Astrocyte (in vitro differentiated cells and primary cell): ENCODE results near the gene TK2. TPM values are rescaled to one million over a fixed set of nuclear protein-coding genes. Genes with fewer than 3 reads are reported as not detected.

ENCODE experiments used
- DNase-seq: peaks from one replicate; pipeline ENCODE4 v3.0.0-alpha.2; 2010; ENCODE audit warnings: low read depth
- FAIRE-seq: peaks from 2 replicates; lab custom pipeline; 2011; peaks lifted over from hg19 to GRCh38; lab: Jason Lieb, UNC
- H2AFZ ChIP-seq: 2 replicates; pipeline ENCODE4 v1.6.0; 2012; ENCODE audit warnings: low read depth, low read length, inconsistent platforms
- H3K27ac ChIP-seq: 2 replicates; pipeline ENCODE4 v1.5.1; 2011; ENCODE audit warnings: low read depth, low read length, inconsistent platforms
- H3K27me3 ChIP-seq: 2 replicates; pipeline ENCODE4 v1.6.0; 2011; ENCODE audit warnings: low read length, inconsistent platforms; ENCODE audit not compliant: insufficient read depth
- H3K36me3 ChIP-seq: 2 replicates; pipeline ENCODE4 v1.5.1; 2011; ENCODE audit warnings: low read length, inconsistent platforms; ENCODE audit not compliant: insufficient read depth
- H3K4me1 ChIP-seq: 2 replicates; pipeline ENCODE4 v1.5.1; 2011; ENCODE audit warnings: low read length, inconsistent platforms; ENCODE audit not compliant: insufficient read depth
- H3K4me2 ChIP-seq: 2 replicates; pipeline ENCODE4 v1.6.0; 2012; ENCODE audit warnings: low read length, inconsistent platforms
- H3K4me3 ChIP-seq: 2 replicates; pipeline ENCODE4 v1.5.1; 2011; ENCODE audit warnings: low read depth, mild to moderate bottlenecking, low read length, inconsistent platforms; ENCODE audit not compliant: insufficient read depth
- H3K79me2 ChIP-seq: 2 replicates; pipeline ENCODE4 v1.6.0; 2012; ENCODE audit warnings: mild to moderate bottlenecking, low read length, inconsistent platforms; ENCODE audit not compliant: insufficient read depth
- H3K9ac ChIP-seq: 2 replicates; pipeline ENCODE4 v1.6.0; 2012; ENCODE audit warnings: mild to moderate bottlenecking, low read length, inconsistent platforms
- H3K9me3 ChIP-seq: 2 replicates; pipeline ENCODE4 v1.5.1; 2012; ENCODE audit warnings: low read depth, mild to moderate bottlenecking, low read length, inconsistent platforms; ENCODE audit not compliant: insufficient read depth
- H4K20me1 ChIP-seq: 2 replicates; pipeline ENCODE4 v1.6.0; 2012; ENCODE audit warnings: low read length, inconsistent platforms; ENCODE audit not compliant: insufficient read depth
- H3K27ac Mint-ChIP-seq: one replicate; pipeline ENCODE4 v1.8.0; 2021; ENCODE audit warnings: mild to moderate bottlenecking, mixed read lengths; ENCODE audit not compliant: unreplicated experiment
- H3K27me3 Mint-ChIP-seq: one replicate; pipeline ENCODE4 v1.8.0; 2021; ENCODE audit warnings: low read depth, mixed read lengths; ENCODE audit not compliant: unreplicated experiment
- H3K36me3 Mint-ChIP-seq: one replicate; pipeline ENCODE4 v1.8.0; 2021; ENCODE audit warnings: low read depth, mixed read lengths; ENCODE audit not compliant: unreplicated experiment
- H3K4me1 Mint-ChIP-seq: one replicate; pipeline ENCODE4 v1.8.0; 2021; ENCODE audit warnings: low read depth, mixed read lengths; ENCODE audit not compliant: unreplicated experiment
- H3K4me3 Mint-ChIP-seq: one replicate; pipeline ENCODE4 v1.8.0; 2021; ENCODE audit warnings: mild to moderate bottlenecking, moderate library complexity, mixed read lengths; ENCODE audit not compliant: unreplicated experiment
- H3K9me3 Mint-ChIP-seq: one replicate; pipeline ENCODE4 v1.8.0; 2021; ENCODE audit warnings: mild to moderate bottlenecking, mixed read lengths; ENCODE audit not compliant: unreplicated experiment
- EZH2 ChIP-seq: IDR thresholded peaks from 2 replicates; pipeline ENCODE4 v1.6.1; 2012; ENCODE audit warnings: mild to moderate bottlenecking, low read length, inconsistent platforms; ENCODE audit not compliant: insufficient read depth
- total RNA-seq: library from RNA; stranded (reverse); gene quantifications from 2 replicates; pipeline ENCODE4 v1.2.1, GENCODE V29; 2021
- TF ChIP-seq, protein P1 (sequence below): IDR thresholded peaks from 2 replicates; pipeline ENCODE4 v1.5.1; 2011; ENCODE audit warnings: low read depth, mild to moderate bottlenecking, inconsistent platforms, low read length, moderate library complexity; ENCODE audit not compliant: insufficient read depth

Gene TK2
- total RNA-seq, 1 donor from 2014 or later = 12.4 TPM

DNA sequence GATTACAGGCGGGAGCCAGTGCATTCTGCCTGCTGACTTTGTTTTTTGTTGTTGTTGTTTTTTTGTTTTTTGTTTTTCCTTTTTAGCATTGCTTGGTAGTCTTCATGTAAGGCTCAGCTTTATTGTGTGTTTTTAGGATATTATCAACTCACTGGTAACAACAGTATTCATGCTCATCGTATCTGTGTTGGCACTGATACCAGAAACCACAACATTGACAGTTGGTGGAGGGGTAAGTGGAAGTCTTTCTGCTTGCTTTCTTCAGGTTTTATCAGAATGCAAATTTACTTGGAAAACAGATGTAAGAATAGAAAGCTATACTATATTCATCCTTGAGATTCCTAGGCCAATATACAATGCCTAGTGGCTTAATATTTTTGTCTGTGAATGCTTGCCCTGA is 13.1 kb upstream of the TK2 start:
- Mint-ChIP-seq H3K9me3 (no peaks in the 10 kb centered on the region), H3K36me3 (peaks cover 18% of the 10 kb centered on the region), H3K4me1 (peaks cover 7% of the 10 kb centered on the region), H3K27ac (no peak overlapping the region), H3K27me3 (no peaks in the 10 kb centered on the region), H3K4me3 (no peak overlapping the region)
- Histone ChIP-seq H3K4me2 (no peak overlapping the region), H3K27me3 (no peaks in the 10 kb centered on the region), H3K9ac (no peak overlapping the region), H3K36me3 (peaks cover 11% of the 10 kb centered on the region), H2AFZ (no peak overlapping the region), H3K79me2 (peaks cover 17% of the 10 kb centered on the region), H3K9me3 (no peaks in the 10 kb centered on the region), H4K20me1 (peaks cover 6% of the 10 kb centered on the region), H3K27ac (no peak overlapping the region), H3K4me3 (no peak overlapping the region), H3K4me1 (peaks cover 5% of the 10 kb centered on the region)
- FAIRE-seq = no peak
- TF ChIP-seq EZH2 = no peak
- TF ChIP-seq, protein P1, sequence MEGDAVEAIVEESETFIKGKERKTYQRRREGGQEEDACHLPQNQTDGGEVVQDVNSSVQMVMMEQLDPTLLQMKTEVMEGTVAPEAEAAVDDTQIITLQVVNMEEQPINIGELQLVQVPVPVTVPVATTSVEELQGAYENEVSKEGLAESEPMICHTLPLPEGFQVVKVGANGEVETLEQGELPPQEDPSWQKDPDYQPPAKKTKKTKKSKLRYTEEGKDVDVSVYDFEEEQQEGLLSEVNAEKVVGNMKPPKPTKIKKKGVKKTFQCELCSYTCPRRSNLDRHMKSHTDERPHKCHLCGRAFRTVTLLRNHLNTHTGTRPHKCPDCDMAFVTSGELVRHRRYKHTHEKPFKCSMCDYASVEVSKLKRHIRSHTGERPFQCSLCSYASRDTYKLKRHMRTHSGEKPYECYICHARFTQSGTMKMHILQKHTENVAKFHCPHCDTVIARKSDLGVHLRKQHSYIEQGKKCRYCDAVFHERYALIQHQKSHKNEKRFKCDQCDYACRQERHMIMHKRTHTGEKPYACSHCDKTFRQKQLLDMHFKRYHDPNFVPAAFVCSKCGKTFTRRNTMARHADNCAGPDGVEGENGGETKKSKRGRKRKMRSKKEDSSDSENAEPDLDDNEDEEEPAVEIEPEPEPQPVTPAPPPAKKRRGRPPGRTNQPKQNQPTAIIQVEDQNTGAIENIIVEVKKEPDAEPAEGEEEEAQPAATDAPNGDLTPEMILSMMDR = no peak
- DNase-seq = no peak

DNA sequence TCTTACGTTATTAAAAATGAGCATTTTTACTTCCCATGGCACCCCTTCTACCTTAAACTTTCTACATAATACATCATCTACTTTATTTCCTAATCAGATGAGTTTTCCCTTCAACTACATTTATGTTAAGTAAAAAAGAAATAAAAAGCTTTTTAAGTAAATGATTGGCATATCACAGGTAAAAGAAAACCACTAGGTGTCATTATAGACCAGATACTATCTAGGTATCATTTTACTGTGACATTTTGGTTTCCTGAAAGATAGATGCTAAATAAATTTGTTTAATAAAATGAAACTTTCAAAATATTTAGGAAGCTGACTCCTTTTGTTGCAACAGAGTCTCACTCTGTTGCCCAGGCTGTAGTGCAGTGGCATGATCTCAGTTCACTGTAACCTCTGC is 12.5 kb upstream of the TK2 start:
- H3K36me3 ChIP-seq = peaks cover 16% of the 10 kb centered on the region
- no peaks in the 10 kb centered on the region for H3K27me3 Mint-ChIP-seq
- no peak overlapping the region for H3K27ac Mint-ChIP-seq
- peaks cover 7% of the 10 kb centered on the region for H3K4me1 Mint-ChIP-seq
- peaks cover 15% of the 10 kb centered on the region for H3K36me3 Mint-ChIP-seq
- TF ChIP-seq, protein P1 = no peak
- TF ChIP-seq EZH2 = no peak
- no peak overlapping the region for H3K4me3 Mint-ChIP-seq
- H3K27ac ChIP-seq = no peak overlapping the region
- peaks cover 5% of the 10 kb centered on the region for H3K4me1 ChIP-seq
- H3K9me3 ChIP-seq = no peaks in the 10 kb centered on the region
- no peak overlapping the region for H3K4me2 ChIP-seq
- DNase-seq (no peak), FAIRE-seq (no peak)
- H4K20me1 ChIP-seq = peaks cover 6% of the 10 kb centered on the region
- peaks cover 22% of the 10 kb centered on the region for H3K79me2 ChIP-seq
- H3K27me3 ChIP-seq = no peaks in the 10 kb centered on the region
- no peak overlapping the region for H3K4me3 ChIP-seq
- H3K9ac ChIP-seq = no peak overlapping the region
- H3K9me3 Mint-ChIP-seq = no peaks in the 10 kb centered on the region
- no peak overlapping the region for H2AFZ ChIP-seq

DNA sequence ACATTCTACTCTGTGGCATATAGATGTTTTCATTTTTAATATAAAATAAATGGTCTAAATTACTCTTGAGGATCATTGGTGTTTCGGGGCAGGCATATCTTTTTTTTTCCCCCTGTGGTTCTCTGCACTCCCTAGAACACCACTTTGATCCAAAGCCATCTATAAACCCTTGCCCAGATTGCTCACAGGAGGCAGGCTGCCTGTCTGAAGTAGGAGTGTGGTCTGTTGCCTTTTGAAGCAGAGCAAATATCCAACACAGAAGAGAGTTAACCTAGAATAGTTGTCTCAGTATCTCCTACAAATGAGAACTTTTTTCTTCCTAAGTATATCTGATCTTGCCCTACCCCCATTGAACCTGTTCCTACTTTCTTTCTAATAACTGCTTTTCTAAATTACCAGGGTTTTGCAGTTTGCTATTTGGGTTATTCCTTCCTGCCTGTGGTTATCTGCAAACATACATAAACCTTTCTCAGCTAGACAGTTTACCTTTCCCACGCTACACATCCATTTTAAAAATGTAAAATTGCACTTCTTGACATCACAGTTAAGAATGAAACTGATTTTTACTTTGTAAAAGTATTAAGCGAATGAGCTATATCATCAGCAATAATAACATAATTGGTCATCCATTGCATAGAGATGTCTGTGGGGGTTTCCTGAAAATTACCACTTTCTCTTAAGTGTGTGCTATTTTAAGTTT is 11.6 kb upstream of the TK2 start:
- Histone ChIP-seq H3K79me2 (peaks cover 23% of the 10 kb centered on the region), H3K27me3 (no peaks in the 10 kb centered on the region), H3K27ac (no peak overlapping the region), H3K4me2 (no peak overlapping the region), H3K4me3 (no peak overlapping the region), H3K9me3 (no peaks in the 10 kb centered on the region), H3K9ac (no peak overlapping the region), H4K20me1 (peaks cover 6% of the 10 kb centered on the region), H3K36me3 (peaks cover 15% of the 10 kb centered on the region), H2AFZ (no peak overlapping the region), H3K4me1 (peaks cover 5% of the 10 kb centered on the region)
- no peak overlapping the region for H3K4me3 Mint-ChIP-seq
- TF ChIP-seq EZH2 = no peak
- TF ChIP-seq, protein P1 = no peak
- DNase-seq = no peak
- H3K27ac Mint-ChIP-seq = no peak overlapping the region
- H3K9me3 Mint-ChIP-seq = no peaks in the 10 kb centered on the region
- H3K36me3 Mint-ChIP-seq = peaks cover 11% of the 10 kb centered on the region
- H3K27me3 Mint-ChIP-seq = no peaks in the 10 kb centered on the region
- H3K4me1 Mint-ChIP-seq = peaks cover 7% of the 10 kb centered on the region
- FAIRE-seq = no peak
